Measurements from ENCODE around the gene WNT3.

DNA sequence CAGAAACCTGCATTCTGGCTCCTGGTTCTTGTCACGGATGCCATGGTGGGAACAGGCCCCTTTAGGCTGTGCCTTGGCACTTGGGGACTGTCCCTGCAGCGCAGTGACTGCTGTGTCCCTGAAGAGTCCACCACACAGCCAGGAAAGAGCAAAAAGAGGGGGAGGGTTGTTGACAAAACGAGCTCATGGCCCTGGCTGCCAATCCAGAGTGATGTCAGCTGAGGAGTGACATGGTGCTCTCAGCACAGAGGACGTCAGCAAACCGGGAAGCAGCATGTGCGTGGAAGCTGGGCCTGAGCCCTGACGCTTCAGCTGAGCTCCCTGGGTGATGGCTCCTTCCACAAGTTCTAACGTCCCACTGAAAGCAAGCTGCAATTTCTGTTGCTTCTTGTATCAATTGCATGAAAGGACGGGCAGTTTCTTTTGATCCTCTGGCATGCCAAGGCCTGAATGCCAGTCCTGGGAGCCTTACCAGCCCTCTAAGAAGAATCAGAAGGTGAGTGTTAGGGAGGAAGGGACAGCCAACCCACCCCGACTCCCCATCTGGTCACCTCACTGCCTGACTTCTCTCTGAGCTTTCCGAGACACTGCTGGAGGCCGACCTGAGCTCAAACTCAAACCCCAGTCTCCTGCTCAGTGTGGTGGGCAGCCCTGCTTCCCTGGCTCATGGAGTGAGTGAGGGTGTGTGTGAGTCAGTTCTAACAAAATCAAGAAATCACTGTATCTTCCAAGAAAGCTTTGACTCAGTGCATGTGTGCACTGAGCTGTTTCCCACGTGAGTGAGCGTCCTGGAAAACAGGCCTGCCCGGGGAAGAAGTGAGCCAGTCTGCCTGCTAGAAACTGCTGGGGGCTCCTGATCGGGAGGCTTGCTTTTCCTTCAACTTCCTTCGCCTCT is 14.7 kb upstream of the WNT3 start:
- TF ChIP-seq POLR2A (IDR thresholded peaks at IDR 0.05) (no peak), CTCF (IDR thresholded peaks at IDR 0.05) (no peak)

Data from esophagus squamous epithelium (tissue), 4 donors.